B cell (primary cell): ENCODE data around the gene JADE2. TPM values are rescaled to one million over a fixed set of nuclear protein-coding genes. Genes with fewer than 3 reads are reported as not detected.
A peak's percentile ranks its signal among the peaks of the same experiment; 100 is the strongest.

Source experiments
- ATAC-seq: fragments of 200-7000 bp; cut with Tn5 transposase; one replicate; pipeline ENCODE4 v1.10.0; 2021; ENCODE audit warnings: low read depth, mild to moderate bottlenecking, moderate number of reproducible peaks, moderate library complexity
- CTCF ChIA-PET: fragments of 350-600 bp; sonication (Branson Sonifier 250); formaldehyde crosslinking; loops from one replicate; lab custom pipeline; 2021; ENCODE audit warnings: antibody characterized with exemption, inconsistent platforms; lab: Charles Lee
- POLR2A ChIA-PET: fragments of 350-600 bp; sonication (Branson Sonifier 250); formaldehyde crosslinking; loops from one replicate; lab custom pipeline; 2021; ENCODE audit warnings: antibody characterized with exemption; lab: Charles Lee
- DNase-seq: peaks from one replicate; pipeline ENCODE4 v3.0.0; 2013
- H2AFZ ChIP-seq: 2 replicates; pipeline ENCODE4 v1.6.1; 2012; ENCODE audit warnings: mild to moderate bottlenecking, low read depth, low read length; ENCODE audit not compliant: insufficient read depth, poor library complexity, severe bottlenecking
- H3K27ac ChIP-seq, 2 donors: 1 replicate in 1 of 2; 2 replicates in 1 of 2; pipeline ENCODE4 v1.5.1; 2012 to 2013; ENCODE audit warnings: low read length in 2 of 2, mild to moderate bottlenecking in 2 of 2, moderate library complexity in 1 of 2
- H3K27me3 ChIP-seq, 4 experiments: fragments of 200-600 bp in 1 of 4; sonication (generic) in 1 of 4; replicated peaks in 1 of 4; 1 replicate in 2 of 4; 2 replicates in 2 of 4; pipeline versions ENCODE4 v1.6.1 to v1.7.0; 2013 to 2016; ENCODE audit warnings: low read length in 3 of 4, mild to moderate bottlenecking in 2 of 4, mixed read lengths in 1 of 4, moderate library complexity in 1 of 4; ENCODE audit not compliant: insufficient read depth in 4 of 4, control insufficient read depth in 3 of 4; ENCODE audit errors: control extremely low read depth in 1 of 4
- H3K36me3 ChIP-seq, 2 experiments: replicated peaks in 1 of 2; 1 replicate in 1 of 2; 2 replicates in 1 of 2; pipeline versions ENCODE4 v1.6.1 to v1.7.1; 2013; ENCODE audit warnings: low read length in 1 of 2; ENCODE audit not compliant: insufficient read depth in 2 of 2, control insufficient read depth in 1 of 2; ENCODE audit errors: control extremely low read depth in 1 of 2, extremely low read depth in 1 of 2
- H3K4me1 ChIP-seq, 2 donors: fragments of 200-600 bp in 1 of 2; sonication (generic) in 1 of 2; 1 replicate in 1 of 2; 2 replicates in 1 of 2; pipeline versions ENCODE4 v1.5.1 to v1.6.1; 2013 to 2017; ENCODE audit warnings: low read length in 2 of 2; ENCODE audit not compliant: control insufficient read depth in 2 of 2, insufficient read depth in 2 of 2
- H3K4me2 ChIP-seq: replicated peaks from 2 replicates; pipeline ENCODE3; 2012; ENCODE audit warnings: mild to moderate bottlenecking, low read depth, low read length; ENCODE audit not compliant: poor library complexity, severe bottlenecking
- H3K4me3 ChIP-seq, 5 experiments: fragments of 200-600 bp in 1 of 5; sonication (generic) in 1 of 5; 1 replicate in 3 of 5; 2 replicates in 2 of 5; pipeline versions ENCODE4 v1.5.1 to v1.7.0; 2011 to 2016; ENCODE audit warnings: low read length in 4 of 5, mild to moderate bottlenecking in 4 of 5, low read depth in 2 of 5, control low read depth in 1 of 5, moderate library complexity in 1 of 5; ENCODE audit not compliant: insufficient read depth in 1 of 5; ENCODE audit errors: control extremely low read depth in 1 of 5, extremely low read depth in 1 of 5
- H3K79me2 ChIP-seq: fragments of 200-600 bp; sonication (generic); one replicate; pipeline ENCODE4 v1.6.0; 2016; ENCODE audit warnings: low read length; ENCODE audit not compliant: control insufficient read depth, insufficient read depth
- H3K9ac ChIP-seq: fragments of 200-600 bp; sonication (generic); 2 replicates; pipeline ENCODE4 v1.6.1; 2017; ENCODE audit warnings: mild to moderate bottlenecking, low read length, moderate library complexity
- H3K9me3 ChIP-seq, 3 donors: one replicate each; pipeline versions ENCODE4 v1.6.1 to v1.7.1; 2013; ENCODE audit warnings: low read length in 2 of 3; ENCODE audit not compliant: control insufficient read depth in 2 of 3, insufficient read depth in 1 of 3; ENCODE audit errors: control extremely low read depth in 1 of 3
- H4K20me1 ChIP-seq: 2 replicates; pipeline ENCODE4 v1.6.0; 2012; ENCODE audit warnings: mild to moderate bottlenecking, low read length; ENCODE audit not compliant: insufficient read depth, control insufficient read depth, poor library complexity, severe bottlenecking
- H3K27ac Mint-ChIP-seq: one replicate; pipeline ENCODE4 v1.8.0; 2021; ENCODE audit warnings: mixed read lengths
- H3K27me3 Mint-ChIP-seq: one replicate; pipeline ENCODE4 v1.8.0; 2021; ENCODE audit warnings: mixed read lengths
- H3K4me1 Mint-ChIP-seq: one replicate; pipeline ENCODE4 v1.8.0; 2021; ENCODE audit warnings: mixed read lengths
- H3K4me3 Mint-ChIP-seq: one replicate; pipeline ENCODE4 v1.8.0; 2021; ENCODE audit warnings: mixed read lengths
- H3K9me3 Mint-ChIP-seq: one replicate; pipeline ENCODE4 v1.8.0; 2022; ENCODE audit warnings: mixed read lengths; ENCODE audit not compliant: insufficient read depth
- EZH2 ChIP-seq: IDR thresholded peaks from 2 replicates; pipeline ENCODE4 v1.6.1; 2012; ENCODE audit warnings: borderline replicate concordance, low read depth, mild to moderate bottlenecking, moderate library complexity, low read length; ENCODE audit not compliant: insufficient read depth, poor library complexity, severe bottlenecking
- WGBS: methylation state at CpG from one replicate; pipeline ENCODE4 v1.1.5; 2013; ENCODE audit warnings: missing lambda C conversion rate; ENCODE audit not compliant: insufficient coverage; 5-methylcytosine and 5-hydroxymethylcytosine counted together
- intact Hi-C: fragments of 100-400 bp; cut with micrococcal nuclease; formaldehyde crosslinking; loops from one replicate; pipeline ENCODE4 v1.10.0; 2022
- polyA plus RNA-seq: library from polyadenylated mRNA; depleted of rRNA; stranded (reverse); fragments of >200 nt; gene quantifications from 2 replicates; pipeline ENCODE4 v1.2.3, GENCODE V29; 2012
- total RNA-seq, 2 donors: library from RNA; stranded (reverse); fragments of 120-200 nt in 1 of 2; gene quantifications; 1 replicate in 1 of 2; 2 replicates in 1 of 2; pipeline versions ENCODE4 v1.2.3 to v1.2.4, GENCODE V29; 2013 to 2022
- TF ChIP-seq, protein P1 (sequence below): fragments of 200-600 bp; IDR thresholded peaks from one replicate; pipeline ENCODE4 v1.8.0; 2022; ENCODE audit warnings: antibody characterized with exemption, mild to moderate bottlenecking

JADE2 gene
- total and polyA plus RNA-seq, 2 donors (not counting 1 experiment from before 2014, with no cell fraction given) = 80.5 to 247 TPM

DNA sequence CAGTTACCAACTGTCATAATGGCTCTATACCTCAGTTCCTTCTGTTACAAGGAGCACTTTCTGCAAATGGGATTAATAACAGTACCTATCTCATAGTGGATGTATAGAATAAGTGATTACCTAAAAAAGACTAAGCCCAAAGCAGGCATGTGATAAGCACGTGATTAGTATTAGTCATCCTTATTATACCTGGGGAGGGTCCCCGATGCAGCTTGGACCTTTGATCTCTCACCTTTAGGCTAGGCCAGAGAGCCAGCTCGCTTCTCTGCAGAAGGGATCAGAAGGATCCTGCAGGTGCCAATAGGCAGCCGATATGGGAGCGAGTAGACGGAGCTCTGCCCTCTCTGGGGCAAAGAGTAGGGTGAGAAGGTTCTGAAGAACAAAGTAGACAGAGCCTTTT lies 4.0 kb downstream of the JADE2 start:
- Histone ChIP-seq H3K36me3 (peaks cover 0 to 36% of the 10 kb centered on the region in 2 experiments), H3K27me3 (no peaks in the 10 kb centered on the region), H2AFZ (no peak overlapping the region), H3K9me3 (no peaks in the 10 kb centered on the region), H3K9ac (no peak overlapping the region), H3K4me1 (peaks cover 45 to 62% of the 10 kb centered on the region in 2 donors), H3K4me2 (peak overlapping the region; percentile 92), H4K20me1 (peaks cover 81% of the 10 kb centered on the region), H3K79me2 (peaks cover 96% of the 10 kb centered on the region), H3K27ac (peak overlapping the region in 1 of 2 donors; percentile 4), H3K4me3 (no peak overlapping the region)
- TF ChIP-seq, protein P1, sequence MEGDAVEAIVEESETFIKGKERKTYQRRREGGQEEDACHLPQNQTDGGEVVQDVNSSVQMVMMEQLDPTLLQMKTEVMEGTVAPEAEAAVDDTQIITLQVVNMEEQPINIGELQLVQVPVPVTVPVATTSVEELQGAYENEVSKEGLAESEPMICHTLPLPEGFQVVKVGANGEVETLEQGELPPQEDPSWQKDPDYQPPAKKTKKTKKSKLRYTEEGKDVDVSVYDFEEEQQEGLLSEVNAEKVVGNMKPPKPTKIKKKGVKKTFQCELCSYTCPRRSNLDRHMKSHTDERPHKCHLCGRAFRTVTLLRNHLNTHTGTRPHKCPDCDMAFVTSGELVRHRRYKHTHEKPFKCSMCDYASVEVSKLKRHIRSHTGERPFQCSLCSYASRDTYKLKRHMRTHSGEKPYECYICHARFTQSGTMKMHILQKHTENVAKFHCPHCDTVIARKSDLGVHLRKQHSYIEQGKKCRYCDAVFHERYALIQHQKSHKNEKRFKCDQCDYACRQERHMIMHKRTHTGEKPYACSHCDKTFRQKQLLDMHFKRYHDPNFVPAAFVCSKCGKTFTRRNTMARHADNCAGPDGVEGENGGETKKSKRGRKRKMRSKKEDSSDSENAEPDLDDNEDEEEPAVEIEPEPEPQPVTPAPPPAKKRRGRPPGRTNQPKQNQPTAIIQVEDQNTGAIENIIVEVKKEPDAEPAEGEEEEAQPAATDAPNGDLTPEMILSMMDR = no peak
- no peak for TF ChIP-seq EZH2
- H3K27ac Mint-ChIP-seq = peak overlapping the region; percentile 53
- 97% methylated on average over 3 of the region's 6 CpGs for WGBS
- peaks cover 65% of the 10 kb centered on the region for H3K4me1 Mint-ChIP-seq
- ATAC-seq (no peak), DNase-seq (no peak)
- intact Hi-C loops = loop anchor here (5.0 to 10.0 kb wide), 3 partner anchors 103 to 1567 kb away; partner anchors contain the start of genes AFF4, PCBD2 and SAR1B
- H3K27me3 Mint-ChIP-seq = no peaks in the 10 kb centered on the region
- H3K9me3 Mint-ChIP-seq = no peaks in the 10 kb centered on the region
- ChIA-PET POLR2A (no interaction called here), CTCF (interaction anchor here (1.0 to 10.0 kb wide), 4 partner anchors 13 to 58 kb away, joined by 3 to 122 read pairs (median 43); no protein-coding TSS in a partner anchor)
- H3K4me3 Mint-ChIP-seq = peak overlapping the region; percentile 99

DNA sequence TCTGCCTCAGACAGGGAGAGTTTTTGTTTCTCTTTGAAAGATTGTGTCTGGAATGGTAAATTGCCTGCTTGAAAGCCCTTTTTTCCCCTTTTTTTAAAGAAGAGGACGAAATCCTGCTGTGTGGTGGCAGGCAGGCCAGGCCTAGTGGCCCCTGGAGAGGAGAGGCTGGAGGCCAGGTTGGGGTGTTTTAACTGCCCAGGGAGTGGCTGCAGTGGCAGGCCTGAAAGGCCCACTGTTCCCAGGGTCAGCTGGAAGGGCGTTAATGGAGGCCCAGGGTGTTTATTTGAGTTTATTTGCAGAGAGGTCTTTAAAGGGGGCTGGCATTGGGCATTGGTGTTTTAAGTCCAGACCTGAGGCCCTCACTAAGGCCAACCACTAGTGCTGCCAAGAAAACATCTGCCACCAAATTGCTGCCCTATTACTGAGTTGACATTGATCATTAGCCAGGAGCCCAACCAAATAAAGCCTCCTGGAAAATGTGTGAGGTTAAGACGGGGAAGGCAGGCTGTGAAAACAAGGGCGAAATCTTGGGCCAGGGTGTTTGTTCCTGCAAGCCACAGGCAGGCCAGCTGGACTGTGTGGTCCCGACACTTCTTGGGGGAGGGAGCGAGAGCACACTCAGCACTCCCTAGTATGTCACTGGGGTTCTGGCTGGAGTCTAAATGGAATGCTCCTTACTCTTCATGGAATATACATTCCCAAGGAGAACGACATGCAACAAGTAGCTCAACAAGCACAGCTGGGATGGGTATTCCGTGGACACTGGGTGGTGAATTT lies 5.0 kb downstream of the JADE2 start:
- Histone ChIP-seq H3K27me3 (no peaks in the 10 kb centered on the region), H3K4me1 (peaks cover 46 to 71% of the 10 kb centered on the region in 2 donors), H3K4me3 (no peak overlapping the region), H3K4me2 (peak overlapping the region; percentile 28), H3K27ac (peak overlapping the region in 1 of 2 donors; percentile 36), H3K79me2 (peaks cover 100% of the 10 kb centered on the region), H2AFZ (no peak overlapping the region), H4K20me1 (peaks cover 92% of the 10 kb centered on the region), H3K9ac (no peak overlapping the region), H3K36me3 (peaks cover 0 to 42% of the 10 kb centered on the region in 2 experiments), H3K9me3 (no peaks in the 10 kb centered on the region)
- Mint-ChIP-seq H3K27ac (peak overlapping the region; percentile 43), H3K27me3 (no peaks in the 10 kb centered on the region), H3K4me3 (no peak overlapping the region), H3K4me1 (peaks cover 76% of the 10 kb centered on the region), H3K9me3 (no peaks in the 10 kb centered on the region)
- ChIA-PET POLR2A (interaction anchor here (0.6 to 1.9 kb wide), 2 partner anchors 13 to 524 kb away, joined by 7 to 8 read pairs; no protein-coding TSS in a partner anchor), CTCF (interaction anchor here (1.3 to 10.0 kb wide), 8 partner anchors 12 to 119 kb away, joined by 3 to 122 read pairs (median 10); partner anchors contain the start of gene CDKN2AIPNL)
- WGBS = 89% methylated on average over 4 of the region's 8 CpGs
- no peak for TF ChIP-seq EZH2
- TF ChIP-seq, protein P1 = no peak
- no peak for ATAC-seq
- intact Hi-C loops = no loop called here
- DNase-seq = no peak
